ENCODE measurements around the gene ACKR3.

GRCh38 chr2:236541008-236541562, 28.5 kb upstream of the ACKR3 start:
- TF ChIP-seq CTCF (conservative IDR thresholded peaks at IDR 0.05; ENCODE audit: low read length) (no peak), EZH2phosphoT487 (IDR thresholded peaks at IDR 0.05; ENCODE audit: borderline replicate concordance) (no peak)
